NCI-H1048 (cell line): Measurements from ENCODE around the gene TENT5A.
A peak's percentile ranks its signal among the peaks of the same experiment; 100 is the strongest.
"Not testable (repeated sequence)": the region's sequence is repeated elsewhere in the genome, so short reads cannot be mapped to it uniquely, and the experiment has no call there.

Experiments
- DNase-seq: peaks from one replicate; lab custom pipeline; 2025; lab: John Stamatoyannopoulos, UW

The TENT5A gene

GRCh38 chr6:81752084-81752920, at the start of gene TENT5A:
TENT5A (minus strand) TSS chr6:81752681; CDS start chr6:81752141, 540 bp downstream.
- peak; percentile 54 for DNase-seq

- no peak for DNase-seq
Observed at GRCh38 chr6:81801489-81801888, 49.0 kb upstream of the TENT5A start.

- DNase-seq: no peak
Observed at GRCh38 chr6:81800666-81801065, 48.2 kb upstream of the TENT5A start.

GRCh38 chr6:81799323-81799722, 46.8 kb upstream of the TENT5A start:
- DNase-seq: no peak

GRCh38 chr6:81797591-81797990, 45.1 kb upstream of the TENT5A start:
- no peak for DNase-seq

GRCh38 chr6:81795890-81796289, 43.4 kb upstream of the TENT5A start:
- no peak for DNase-seq

GRCh38 chr6:81793821-81794475, 41.5 kb upstream of the TENT5A start:
- no peak for DNase-seq

GRCh38 chr6:81792826-81793225, 40.3 kb upstream of the TENT5A start:
- DNase-seq: no peak

GRCh38 chr6:81791756-81792155, 39.3 kb upstream of the TENT5A start:
- no peak for DNase-seq

GRCh38 chr6:81790034-81790433, 37.6 kb upstream of the TENT5A start:
- no peak for DNase-seq

- DNase-seq: no peak
Observed at GRCh38 chr6:81789291-81789690, 36.8 kb upstream of the TENT5A start.

- DNase-seq: no peak
Observed at GRCh38 chr6:81788748-81789147, 36.3 kb upstream of the TENT5A start.

GRCh38 chr6:81787313-81788068, 35.0 kb upstream of the TENT5A start:
- DNase-seq: no peak

GRCh38 chr6:81786150-81786549, 33.7 kb upstream of the TENT5A start:
- DNase-seq: no peak

- no peak for DNase-seq
Observed at GRCh38 chr6:81785377-81785776, 32.9 kb upstream of the TENT5A start.

- no peak for DNase-seq
Observed at GRCh38 chr6:81783893-81784292, 31.4 kb upstream of the TENT5A start.

- DNase-seq: no peak
Observed at GRCh38 chr6:81781624-81782023, 29.1 kb upstream of the TENT5A start.

- DNase-seq: no peak
Observed at GRCh38 chr6:81777586-81778268, 25.2 kb upstream of the TENT5A start.

GRCh38 chr6:81776219-81776618, 23.7 kb upstream of the TENT5A start:
- not testable (repeated sequence) for DNase-seq

GRCh38 chr6:81774542-81774941, 22.1 kb upstream of the TENT5A start:
- DNase-seq: no peak

- no peak for DNase-seq
Observed at GRCh38 chr6:81773887-81774286, 21.4 kb upstream of the TENT5A start.

GRCh38 chr6:81772741-81773140, 20.3 kb upstream of the TENT5A start:
- DNase-seq: no peak
